ENCODE data around the gene TAOK3. TPM values are rescaled to one million over a fixed set of nuclear protein-coding genes. Genes with fewer than 3 reads are reported as not detected.

The TAOK3 gene
- total and polyA plus RNA-seq, 9 of the 15 experiments (the other 6 are each of a cell fraction or from before 2014, with no cell fraction given): 24.3 to 83.5 (median 47.1) TPM

DNA sequence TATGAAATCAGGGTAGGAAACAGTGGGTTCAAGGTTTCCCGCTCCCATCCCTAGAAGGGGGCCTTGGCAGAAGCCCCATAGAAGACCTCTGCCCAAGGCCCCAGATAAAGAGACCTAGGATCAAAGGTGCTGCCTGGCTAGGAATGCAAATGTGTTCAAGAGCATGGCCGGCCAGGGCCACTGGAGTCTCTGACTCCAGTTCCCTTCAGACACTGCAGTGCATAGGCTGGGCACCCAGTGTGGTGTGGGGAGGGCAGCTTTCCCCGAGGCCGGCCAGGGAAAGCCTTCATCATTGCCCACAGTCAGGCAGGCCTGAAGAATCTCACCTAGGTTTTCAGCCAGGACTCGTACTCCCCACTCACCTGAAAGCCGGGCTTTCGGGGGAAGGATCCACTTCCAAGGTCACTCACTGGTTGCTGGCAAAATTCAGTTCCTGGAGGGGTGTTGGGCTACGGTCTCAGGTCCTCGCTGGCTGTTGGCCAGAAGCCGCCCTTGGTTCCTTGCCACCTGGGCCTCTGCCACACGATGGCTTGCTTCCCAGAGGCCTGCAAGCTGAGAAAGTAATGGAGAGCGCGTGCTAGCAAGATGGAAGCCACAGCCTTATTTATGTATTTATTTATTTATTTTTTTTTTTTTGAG, 246.5 kb downstream of the TAOK3 start (continued):
- TF ChIP-seq, protein P1, sequence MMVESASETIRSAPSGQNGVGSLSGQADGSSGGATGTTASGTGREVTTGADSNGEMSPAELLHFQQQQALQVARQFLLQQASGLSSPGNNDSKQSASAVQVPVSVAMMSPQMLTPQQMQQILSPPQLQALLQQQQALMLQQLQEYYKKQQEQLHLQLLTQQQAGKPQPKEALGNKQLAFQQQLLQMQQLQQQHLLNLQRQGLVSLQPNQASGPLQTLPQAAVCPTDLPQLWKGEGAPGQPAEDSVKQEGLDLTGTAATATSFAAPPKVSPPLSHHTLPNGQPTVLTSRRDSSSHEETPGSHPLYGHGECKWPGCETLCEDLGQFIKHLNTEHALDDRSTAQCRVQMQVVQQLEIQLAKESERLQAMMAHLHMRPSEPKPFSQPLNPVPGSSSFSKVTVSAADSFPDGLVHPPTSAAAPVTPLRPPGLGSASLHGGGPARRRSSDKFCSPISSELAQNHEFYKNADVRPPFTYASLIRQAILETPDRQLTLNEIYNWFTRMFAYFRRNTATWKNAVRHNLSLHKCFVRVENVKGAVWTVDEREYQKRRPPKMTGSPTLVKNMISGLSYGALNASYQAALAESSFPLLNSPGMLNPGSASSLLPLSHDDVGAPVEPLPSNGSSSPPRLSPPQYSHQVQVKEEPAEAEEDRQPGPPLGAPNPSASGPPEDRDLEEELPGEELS (CRISPR knock-in tag; IDR thresholded peaks at IDR 0.05; ENCODE audit: borderline replicate concordance): no peak
- TF ChIP-seq MAFK (IDR thresholded peaks at IDR 0.05; ENCODE audit: low read length) (no peak), NCOA1 (IDR thresholded peaks at IDR 0.05; ENCODE audit: low read depth) (no peak), ZNF224 (CRISPR knock-in tag; IDR thresholded peaks at IDR 0.05) (no peak), RFX1 (IDR thresholded peaks at IDR 0.05) (no peak), ZNF830 (CRISPR knock-in tag; IDR thresholded peaks at IDR 0.05) (no peak)
- TF ChIP-seq, protein P2, sequence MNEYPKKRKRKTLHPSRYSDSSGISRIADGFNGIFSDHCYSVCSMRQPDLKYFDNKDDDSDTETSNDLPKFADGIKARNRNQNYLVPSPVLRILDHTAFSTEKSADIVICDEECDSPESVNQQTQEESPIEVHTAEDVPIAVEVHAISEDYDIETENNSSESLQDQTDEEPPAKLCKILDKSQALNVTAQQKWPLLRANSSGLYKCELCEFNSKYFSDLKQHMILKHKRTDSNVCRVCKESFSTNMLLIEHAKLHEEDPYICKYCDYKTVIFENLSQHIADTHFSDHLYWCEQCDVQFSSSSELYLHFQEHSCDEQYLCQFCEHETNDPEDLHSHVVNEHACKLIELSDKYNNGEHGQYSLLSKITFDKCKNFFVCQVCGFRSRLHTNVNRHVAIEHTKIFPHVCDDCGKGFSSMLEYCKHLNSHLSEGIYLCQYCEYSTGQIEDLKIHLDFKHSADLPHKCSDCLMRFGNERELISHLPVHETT (CRISPR knock-in tag; conservative IDR thresholded peaks at IDR 0.05 in 1 of 2, IDR thresholded peaks at IDR 0.05 in 1 of 2): no peak
- TF ChIP-seq, protein P3, sequence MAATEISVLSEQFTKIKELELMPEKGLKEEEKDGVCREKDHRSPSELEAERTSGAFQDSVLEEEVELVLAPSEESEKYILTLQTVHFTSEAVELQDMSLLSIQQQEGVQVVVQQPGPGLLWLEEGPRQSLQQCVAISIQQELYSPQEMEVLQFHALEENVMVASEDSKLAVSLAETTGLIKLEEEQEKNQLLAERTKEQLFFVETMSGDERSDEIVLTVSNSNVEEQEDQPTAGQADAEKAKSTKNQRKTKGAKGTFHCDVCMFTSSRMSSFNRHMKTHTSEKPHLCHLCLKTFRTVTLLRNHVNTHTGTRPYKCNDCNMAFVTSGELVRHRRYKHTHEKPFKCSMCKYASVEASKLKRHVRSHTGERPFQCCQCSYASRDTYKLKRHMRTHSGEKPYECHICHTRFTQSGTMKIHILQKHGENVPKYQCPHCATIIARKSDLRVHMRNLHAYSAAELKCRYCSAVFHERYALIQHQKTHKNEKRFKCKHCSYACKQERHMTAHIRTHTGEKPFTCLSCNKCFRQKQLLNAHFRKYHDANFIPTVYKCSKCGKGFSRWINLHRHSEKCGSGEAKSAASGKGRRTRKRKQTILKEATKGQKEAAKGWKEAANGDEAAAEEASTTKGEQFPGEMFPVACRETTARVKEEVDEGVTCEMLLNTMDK (IDR thresholded peaks at IDR 0.05; ENCODE audit: borderline replicate concordance, insufficient read depth, low read depth, low read length, poor library complexity, severe bottlenecking): no peak

Measured in K562 (cell line).